Effector memory CD8-positive, alpha-beta T cell (primary cell): ENCODE results near the gene KCNQ2.

ENCODE experiments used
- ATAC-seq: fragments of 150-1000 bp; cut with Tn5 transposase; replicated peaks from 2 replicates; pipeline ENCODE4 v1.10.0; 2021; ENCODE audit warnings: mild to moderate bottlenecking, moderate library complexity
- DNase-seq, 3 experiments: peaks; one replicate each; pipeline ENCODE4 v3.0.0; 2021
- H3K27ac Mint-ChIP-seq, 2 donors: one replicate each; pipeline ENCODE4 v1.8.0; 2022; ENCODE audit warnings: mild to moderate bottlenecking in 2 of 2, mixed read lengths in 2 of 2, moderate library complexity in 2 of 2
- H3K27me3 Mint-ChIP-seq, 2 donors: one replicate each; pipeline ENCODE4 v1.8.0; 2022; ENCODE audit warnings: mixed read lengths in 2 of 2
- H3K36me3 Mint-ChIP-seq: one replicate; pipeline ENCODE4 v1.8.0; 2022; ENCODE audit warnings: mild to moderate bottlenecking, moderate library complexity, mixed read lengths; ENCODE audit not compliant: insufficient read depth
- H3K4me1 Mint-ChIP-seq, 2 donors: one replicate each; pipeline ENCODE4 v1.8.0; 2022; ENCODE audit warnings: low read depth in 2 of 2, mixed read lengths in 2 of 2
- H3K4me3 Mint-ChIP-seq, 2 donors: one replicate each; pipeline ENCODE4 v1.8.0; 2022; ENCODE audit warnings: mild to moderate bottlenecking in 2 of 2, mixed read lengths in 2 of 2, moderate library complexity in 2 of 2
- H3K9me3 Mint-ChIP-seq, 2 donors: one replicate each; pipeline ENCODE4 v1.8.0; 2022; ENCODE audit warnings: mixed read lengths in 2 of 2

The KCNQ2 gene

GRCh38 chr20:63433351-63433750 is 39.1 kb downstream of the KCNQ2 start:
- H3K4me3 Mint-ChIP-seq, result no peak overlapping the region

GRCh38 chr20:63432577-63433325 is 39.7 kb downstream of the KCNQ2 start:
- H3K9me3 Mint-ChIP-seq, result no peaks in the 10 kb centered on the region
- H3K27me3 Mint-ChIP-seq, result peaks cover 0 to 10% of the 10 kb centered on the region in 2 donors
- no peak for ATAC-seq
- H3K4me1 Mint-ChIP-seq, result peaks cover 6 to 9% of the 10 kb centered on the region in 2 donors
- no peak overlapping the region for H3K4me3 Mint-ChIP-seq
- H3K27ac Mint-ChIP-seq, result no peak overlapping the region
- H3K36me3 Mint-ChIP-seq, result peaks cover 4% of the 10 kb centered on the region
- no peak for DNase-seq

More at GRCh38 chr20:63433351-63433750, 39.1 kb downstream of the KCNQ2 start:
- Mint-ChIP-seq H3K36me3 (peaks cover 4% of the 10 kb centered on the region), H3K27me3 (peaks cover 0 to 8% of the 10 kb centered on the region in 2 donors), H3K9me3 (no peaks in the 10 kb centered on the region), H3K27ac (no peak overlapping the region), H3K4me1 (peaks cover 6 to 9% of the 10 kb centered on the region in 2 donors)
- DNase-seq, result no peak
- no peak for ATAC-seq

GRCh38 chr20:63431944-63432343 is 40.5 kb downstream of the KCNQ2 start:
- no peak overlapping the region for H3K27ac Mint-ChIP-seq
- peaks cover 0 to 18% of the 10 kb centered on the region in 2 donors for H3K27me3 Mint-ChIP-seq
- ATAC-seq (no peak), DNase-seq (no peak)
- H3K9me3 Mint-ChIP-seq, result no peaks in the 10 kb centered on the region
- H3K4me1 Mint-ChIP-seq, result peaks cover 6 to 9% of the 10 kb centered on the region in 2 donors
- H3K36me3 Mint-ChIP-seq, result peaks cover 4% of the 10 kb centered on the region
- H3K4me3 Mint-ChIP-seq, result no peak overlapping the region

GRCh38 chr20:63430891-63431290 is 41.6 kb downstream of the KCNQ2 start:
- Mint-ChIP-seq H3K36me3 (peaks cover 4% of the 10 kb centered on the region), H3K4me1 (peaks cover 6 to 9% of the 10 kb centered on the region in 2 donors), H3K4me3 (no peak overlapping the region), H3K9me3 (no peaks in the 10 kb centered on the region), H3K27ac (no peak overlapping the region), H3K27me3 (peaks cover 7 to 28% of the 10 kb centered on the region in 2 donors)
- no peak for DNase-seq
- no peak for ATAC-seq

GRCh38 chr20:63429992-63430391 is 42.5 kb downstream of the KCNQ2 start:
- H3K27ac Mint-ChIP-seq, result no peak overlapping the region
- ATAC-seq, result no peak
- peaks cover 5 to 8% of the 10 kb centered on the region in 2 donors for H3K4me1 Mint-ChIP-seq
- H3K36me3 Mint-ChIP-seq, result peaks cover 4% of the 10 kb centered on the region
- no peaks in the 10 kb centered on the region for H3K9me3 Mint-ChIP-seq
- no peak for DNase-seq
- no peak overlapping the region for H3K4me3 Mint-ChIP-seq
- peaks cover 7 to 36% of the 10 kb centered on the region in 2 donors for H3K27me3 Mint-ChIP-seq

- DNase-seq, result no peak
- Mint-ChIP-seq H3K4me3 (no peak overlapping the region), H3K36me3 (no peaks in the 10 kb centered on the region)
These were observed 43.4 kb downstream of the KCNQ2 start for GRCh38 chr20:63428906-63429575.

GRCh38 chr20:63427724-63428330 is 44.6 kb downstream of the KCNQ2 start:
- DNase-seq, result no peak
- H3K4me1 Mint-ChIP-seq, result no peaks in the 10 kb centered on the region
- ATAC-seq, result no peak
- no peak overlapping the region for H3K27ac Mint-ChIP-seq
- no peaks in the 10 kb centered on the region for H3K9me3 Mint-ChIP-seq
- H3K36me3 Mint-ChIP-seq, result no peaks in the 10 kb centered on the region
- no peak overlapping the region for H3K4me3 Mint-ChIP-seq
- peaks cover 12 to 42% of the 10 kb centered on the region in 2 donors for H3K27me3 Mint-ChIP-seq

More at GRCh38 chr20:63428906-63429575, 43.4 kb downstream of the KCNQ2 start:
- Mint-ChIP-seq H3K27ac (no peak overlapping the region), H3K9me3 (no peaks in the 10 kb centered on the region), H3K27me3 (peaks cover 12 to 42% of the 10 kb centered on the region in 2 donors), H3K4me1 (peaks cover 0 to 4% of the 10 kb centered on the region in 2 donors)
- ATAC-seq, result no peak

GRCh38 chr20:63427206-63427605 is 45.2 kb downstream of the KCNQ2 start:
- DNase-seq (no peak), ATAC-seq (no peak)
- Mint-ChIP-seq H3K27me3 (peaks cover 12 to 42% of the 10 kb centered on the region in 2 donors), H3K4me3 (no peak overlapping the region), H3K27ac (no peak overlapping the region), H3K4me1 (no peaks in the 10 kb centered on the region), H3K9me3 (no peaks in the 10 kb centered on the region), H3K36me3 (no peaks in the 10 kb centered on the region)

GRCh38 chr20:63425846-63426485 is 46.5 kb downstream of the KCNQ2 start:
- H3K27ac Mint-ChIP-seq, result no peak overlapping the region
- ATAC-seq, result no peak
- no peak for DNase-seq
- no peaks in the 10 kb centered on the region for H3K9me3 Mint-ChIP-seq
- no peaks in the 10 kb centered on the region for H3K4me1 Mint-ChIP-seq
- peaks cover 12 to 47% of the 10 kb centered on the region in 2 donors for H3K27me3 Mint-ChIP-seq
- H3K4me3 Mint-ChIP-seq, result no peak overlapping the region
- H3K36me3 Mint-ChIP-seq, result no peaks in the 10 kb centered on the region

GRCh38 chr20:63424613-63425012 is 47.8 kb downstream of the KCNQ2 start:
- no peaks in the 10 kb centered on the region for H3K9me3 Mint-ChIP-seq
- peaks cover 12 to 50% of the 10 kb centered on the region in 2 donors for H3K27me3 Mint-ChIP-seq
- no peak overlapping the region for H3K27ac Mint-ChIP-seq
- no peak for DNase-seq
- ATAC-seq, result no peak
- H3K36me3 Mint-ChIP-seq, result no peaks in the 10 kb centered on the region
- H3K4me3 Mint-ChIP-seq, result no peak overlapping the region
- no peaks in the 10 kb centered on the region for H3K4me1 Mint-ChIP-seq

- Mint-ChIP-seq H3K27ac (no peak overlapping the region), H3K4me3 (no peak overlapping the region), H3K9me3 (no peaks in the 10 kb centered on the region), H3K27me3 (peaks cover 17 to 53% of the 10 kb centered on the region in 2 donors), H3K4me1 (no peaks in the 10 kb centered on the region), H3K36me3 (no peaks in the 10 kb centered on the region)
- ATAC-seq, result no peak
- no peak for DNase-seq
These were observed 48.7 kb downstream of the KCNQ2 start for GRCh38 chr20:63423751-63424150.

GRCh38 chr20:63422653-63423052 is 49.8 kb downstream of the KCNQ2 start:
- Mint-ChIP-seq H3K27me3 (peaks cover 17 to 57% of the 10 kb centered on the region in 2 donors), H3K4me1 (no peaks in the 10 kb centered on the region), H3K27ac (no peak overlapping the region), H3K36me3 (no peaks in the 10 kb centered on the region), H3K9me3 (no peaks in the 10 kb centered on the region), H3K4me3 (no peak overlapping the region)
- ATAC-seq (no peak), DNase-seq (no peak)

- H3K36me3 Mint-ChIP-seq, result peaks cover 2% of the 10 kb centered on the region
- no peaks in the 10 kb centered on the region for H3K4me1 Mint-ChIP-seq
- no peak overlapping the region for H3K4me3 Mint-ChIP-seq
- H3K27me3 Mint-ChIP-seq, result peaks cover 17 to 54% of the 10 kb centered on the region in 2 donors
- H3K9me3 Mint-ChIP-seq, result no peaks in the 10 kb centered on the region
- ATAC-seq (no peak), DNase-seq (no peak)
- H3K27ac Mint-ChIP-seq, result no peak overlapping the region
These were observed 50.5 kb downstream of the KCNQ2 start for GRCh38 chr20:63421913-63422312.
